ENCODE results near the gene CUL7.
"Not testable (repeated sequence)": the region's sequence is repeated elsewhere in the genome, so short reads cannot be mapped to it uniquely, and the experiment has no call there.

Gene CUL7

DNA sequence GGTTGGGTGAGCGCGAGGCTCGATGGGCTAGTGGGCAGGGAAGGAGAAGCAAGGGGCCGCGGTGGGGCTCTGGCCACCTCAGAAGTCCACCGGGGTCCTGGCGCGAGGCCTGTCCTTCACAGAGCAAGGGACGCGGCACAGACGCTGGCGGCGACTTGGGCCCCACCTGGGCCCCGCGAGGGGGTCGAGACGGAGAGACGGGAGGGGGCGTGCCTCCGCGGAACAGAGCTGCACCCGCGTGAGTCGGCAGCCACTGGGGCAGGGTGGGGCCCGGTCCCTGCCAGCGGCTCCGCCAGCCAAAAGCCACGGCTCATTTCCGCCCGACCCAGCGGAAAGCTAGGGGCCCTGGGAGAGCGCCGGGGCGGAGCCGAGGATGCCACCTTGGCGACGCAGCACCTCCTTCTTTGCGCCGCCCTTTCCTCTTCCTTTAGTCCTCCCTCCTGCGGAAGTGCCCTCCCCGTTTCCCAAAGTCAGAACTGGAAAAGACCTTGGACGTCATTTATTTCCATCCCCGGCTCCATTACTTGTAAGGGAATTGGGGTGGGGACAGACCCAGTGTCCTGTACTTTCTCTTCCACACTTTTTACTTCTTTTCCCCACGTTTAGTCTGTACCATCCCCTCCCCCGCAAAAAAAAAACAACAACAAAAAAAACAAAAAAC is at the start of gene CUL7:
Gene CUL7 (minus strand): TSS at position 307 of the 661 bp plus-strand sequence. CDS start 1,063 bp downstream, outside the sequence.
- DNase-seq: peak; percentile 89

- DNase-seq: no peak
Measured at GRCh38 chr6:43101497-43101896, 47.8 kb upstream of the CUL7 start.

DNA sequence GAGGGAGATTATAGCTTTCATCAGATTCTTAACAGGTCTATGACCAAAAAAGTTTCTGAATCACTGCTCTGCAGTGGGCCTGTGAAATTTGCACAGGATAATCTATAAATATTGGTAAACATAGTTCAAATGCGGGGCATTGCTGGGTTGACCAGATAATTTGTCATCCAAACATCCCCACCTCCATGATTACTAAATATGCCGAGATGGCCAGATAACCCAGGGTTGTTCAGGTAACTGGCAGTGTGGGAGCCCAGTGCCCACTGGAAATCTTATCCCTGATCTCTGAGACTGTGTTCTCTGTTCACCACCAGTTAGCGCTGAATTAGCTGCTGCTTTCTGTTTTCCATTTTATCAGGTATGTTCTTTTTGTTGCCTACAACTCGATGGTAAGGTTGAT is 43.9 kb upstream of the CUL7 start:
- no peak for DNase-seq

DNA sequence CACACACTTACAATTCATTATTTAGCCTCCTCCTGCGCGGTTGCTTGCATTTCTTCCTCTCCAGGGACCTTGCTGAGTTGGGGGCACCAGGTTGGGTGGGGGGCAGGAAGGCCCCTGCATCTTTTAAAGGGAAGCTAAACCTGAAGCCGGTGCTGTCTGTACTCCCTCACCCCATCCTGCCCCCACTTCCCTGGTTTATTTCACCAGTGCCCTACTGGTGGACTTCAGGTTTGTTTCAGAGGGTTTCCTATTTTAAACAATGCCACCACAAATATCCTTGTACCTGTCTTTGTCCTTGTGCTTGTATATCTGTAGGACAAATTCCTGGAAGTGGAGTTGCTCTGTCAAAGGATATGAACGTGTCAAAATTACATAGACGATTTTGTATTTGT is 43.4 kb upstream of the CUL7 start:
- DNase-seq: no peak

GRCh38 chr6:43096451-43097097 is 42.9 kb upstream of the CUL7 start:
- no peak for DNase-seq

GRCh38 chr6:43095939-43096338 is 42.3 kb upstream of the CUL7 start:
- no peak for DNase-seq

GRCh38 chr6:43093436-43094289 is 40.0 kb upstream of the CUL7 start:
- no peak for DNase-seq

- no peak for DNase-seq
Measured at GRCh38 chr6:43092635-43093034, 39.0 kb upstream of the CUL7 start.

- no peak for DNase-seq
Measured at GRCh38 chr6:43091436-43091991, 37.9 kb upstream of the CUL7 start.

GRCh38 chr6:43091020-43091419 is 37.4 kb upstream of the CUL7 start:
- DNase-seq: no peak

- no peak for DNase-seq
Measured at GRCh38 chr6:43090559-43090956, 36.9 kb upstream of the CUL7 start.

GRCh38 chr6:43089874-43090558 is 36.4 kb upstream of the CUL7 start:
- no peak for DNase-seq

GRCh38 chr6:43089467-43089866 is 35.8 kb upstream of the CUL7 start:
- no peak for DNase-seq

- no peak for DNase-seq
Measured at GRCh38 chr6:43088654-43089056, 35.0 kb upstream of the CUL7 start.

DNA sequence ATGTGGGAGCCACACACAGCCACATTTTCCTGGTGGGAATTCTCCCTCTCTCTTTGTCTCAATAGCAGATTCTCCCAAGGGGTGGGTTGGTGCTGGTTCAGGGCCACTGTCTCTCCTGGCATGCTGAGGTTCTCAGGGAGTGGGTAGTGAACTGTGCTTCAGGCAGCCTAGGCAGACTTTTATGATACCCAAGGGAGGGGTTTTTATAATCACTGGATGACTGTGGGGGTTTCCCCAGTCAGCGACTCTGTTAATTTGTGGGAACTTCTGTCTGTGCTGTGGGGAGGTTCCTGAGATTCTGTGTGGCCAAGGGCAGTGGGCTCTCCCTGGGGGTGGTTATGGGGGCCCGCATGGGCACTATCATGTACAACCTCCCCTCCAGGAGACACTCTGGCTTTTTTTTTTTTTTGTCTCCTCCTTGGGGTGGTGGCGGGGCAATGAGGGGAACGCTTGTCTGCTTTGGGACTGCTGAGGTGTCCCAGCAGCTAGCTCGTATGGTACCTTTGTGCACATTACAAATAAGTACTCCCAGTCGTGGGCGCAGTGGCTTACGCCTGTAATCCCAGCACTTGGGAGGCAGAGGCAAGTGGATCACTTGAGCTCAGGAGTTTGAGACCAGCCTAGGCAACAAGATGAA is 32.5 kb upstream of the CUL7 start:
- no peak for DNase-seq

DNA sequence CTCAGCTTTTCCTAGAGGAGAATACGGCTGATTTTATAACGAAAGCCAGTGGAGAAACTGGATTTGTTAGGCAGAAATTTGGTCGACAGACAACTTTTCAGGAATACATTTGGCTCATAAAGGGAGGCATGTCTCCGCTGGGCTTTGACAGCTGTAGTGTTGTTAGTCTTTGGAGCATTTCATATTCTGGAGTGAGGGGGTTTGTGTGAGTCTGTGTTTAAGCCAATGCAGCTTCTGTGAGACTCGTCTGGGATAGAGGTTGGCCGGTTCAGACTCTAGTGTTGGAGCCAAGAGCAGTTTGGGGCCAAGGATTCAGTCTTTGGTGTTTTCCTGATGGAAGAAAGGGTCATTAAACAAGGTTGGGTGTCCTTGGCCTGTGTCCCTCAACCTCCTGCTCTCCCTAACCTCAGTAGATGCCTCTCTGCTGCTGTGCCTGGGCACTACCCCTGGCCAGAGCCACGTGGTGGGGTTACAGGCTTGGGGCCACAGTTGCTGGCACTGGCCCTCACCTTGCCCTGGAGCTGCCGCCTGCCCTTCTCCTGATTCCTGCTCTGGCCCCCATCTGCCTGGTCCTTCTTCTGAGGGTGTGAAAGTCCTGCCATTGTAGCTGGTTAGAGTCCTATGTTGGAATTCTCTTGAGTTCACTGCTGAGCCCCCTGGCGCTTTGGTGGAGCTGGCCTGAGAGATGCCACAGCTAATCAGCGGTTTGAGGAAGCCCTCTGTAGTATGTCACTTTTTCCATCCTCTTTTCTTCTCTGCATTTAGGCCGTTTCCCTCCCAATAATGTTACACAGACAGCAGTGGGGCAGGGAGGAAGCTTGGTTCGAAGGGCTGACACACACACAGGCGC is 29.4 kb upstream of the CUL7 start:
- DNase-seq: no peak

- DNase-seq: not testable (repeated sequence)
Measured at GRCh38 chr6:43081922-43082321, 28.3 kb upstream of the CUL7 start.

GRCh38 chr6:43081043-43081442 is 27.4 kb upstream of the CUL7 start:
- no peak for DNase-seq

DNA sequence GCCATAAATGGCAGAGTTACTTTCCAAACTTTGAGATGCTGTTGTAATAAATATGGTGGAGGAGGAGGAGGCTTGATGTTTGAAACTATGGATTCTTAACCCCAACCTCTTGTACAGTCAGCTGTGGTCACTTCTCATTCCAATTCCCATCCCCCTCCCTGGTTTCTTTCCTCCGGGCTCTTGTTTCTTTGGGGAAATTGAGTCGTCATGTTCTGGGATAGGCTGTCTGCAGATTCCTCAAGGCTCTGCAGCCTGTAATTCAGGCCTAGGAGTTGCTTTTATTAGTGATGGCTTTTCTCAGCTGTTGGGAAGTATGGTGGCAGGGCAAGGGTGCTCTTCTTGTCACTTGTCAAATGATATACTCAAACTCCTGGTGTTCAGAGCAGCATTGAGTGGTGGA is 25.0 kb upstream of the CUL7 start:
- DNase-seq: no peak

- DNase-seq: no peak
Measured at GRCh38 chr6:43077981-43078511, 24.4 kb upstream of the CUL7 start.

DNA sequence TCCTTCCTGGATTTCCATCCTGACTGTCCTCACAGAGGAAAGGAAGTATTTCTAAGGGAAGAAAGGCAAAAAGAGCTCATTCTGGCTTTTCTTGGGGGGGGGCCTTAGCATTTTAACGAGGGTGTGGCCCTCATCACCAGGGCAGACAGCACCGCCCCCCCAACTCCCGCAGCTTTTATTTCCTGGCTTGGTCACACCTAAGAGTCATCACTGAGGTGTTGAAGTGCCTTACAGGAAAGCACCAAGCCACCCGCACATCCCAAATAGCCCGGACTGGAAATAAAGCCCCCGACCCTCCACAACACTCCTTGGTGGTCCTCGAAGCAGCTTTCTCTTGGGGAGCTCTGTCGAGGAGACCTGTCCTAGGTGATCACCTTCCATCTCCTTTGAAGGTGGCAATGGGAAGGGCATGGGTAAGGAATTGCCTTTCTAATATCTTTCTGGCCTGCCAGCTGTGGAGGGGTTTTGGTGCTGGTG is 23.7 kb upstream of the CUL7 start:
- DNase-seq: no peak

Measured in GDM1 (cell line).